Chondrocyte (in vitro differentiated cells): ENCODE results near the gene UAP1L1. TPM values are rescaled to one million over a fixed set of nuclear protein-coding genes. Genes with fewer than 3 reads are reported as not detected.

ENCODE experiments used
- DNase-seq: peaks from one replicate; pipeline ENCODE4 v3.0.0; 2021; ENCODE audit warnings: mixed read lengths, low spot score
- H3K27ac Mint-ChIP-seq: one replicate; pipeline ENCODE4 v1.8.0; 2021; ENCODE audit warnings: mild to moderate bottlenecking, moderate library complexity, mixed read lengths; ENCODE audit not compliant: unreplicated experiment
- H3K27me3 Mint-ChIP-seq: 2 replicates; pipeline ENCODE4 v1.8.0; 2021; ENCODE audit warnings: low read depth, mixed read lengths
- H3K36me3 Mint-ChIP-seq: 2 replicates; pipeline ENCODE4 v1.8.0; 2021; ENCODE audit warnings: low read depth, mixed read lengths
- H3K4me1 Mint-ChIP-seq: 2 replicates; pipeline ENCODE4 v1.8.0; 2021; ENCODE audit warnings: low read depth, mild to moderate bottlenecking, mixed read lengths
- H3K4me3 Mint-ChIP-seq: one replicate; pipeline ENCODE4 v1.8.0; 2021; ENCODE audit warnings: mild to moderate bottlenecking, moderate library complexity, mixed read lengths; ENCODE audit not compliant: unreplicated experiment
- H3K9me3 Mint-ChIP-seq: 2 replicates; pipeline ENCODE4 v1.8.0; 2021; ENCODE audit warnings: low read depth, mixed read lengths
- total RNA-seq: library from RNA; stranded (reverse); gene quantifications from 3 replicates; pipeline ENCODE4 v1.2.1, GENCODE V29; 2021
- TF ChIP-seq, protein P1 (sequence below): fragments of 200-600 bp; sonication (generic); IDR thresholded peaks from 2 replicates; pipeline ENCODE4 v1.5.0; 2021; ENCODE audit warnings: antibody characterized with exemption, mild to moderate bottlenecking, moderate library complexity

Gene UAP1L1
- total RNA-seq, 1 donor from 2014 or later, result 44.0 TPM

- DNase-seq, result peak; percentile 81
- TF ChIP-seq, protein P1, sequence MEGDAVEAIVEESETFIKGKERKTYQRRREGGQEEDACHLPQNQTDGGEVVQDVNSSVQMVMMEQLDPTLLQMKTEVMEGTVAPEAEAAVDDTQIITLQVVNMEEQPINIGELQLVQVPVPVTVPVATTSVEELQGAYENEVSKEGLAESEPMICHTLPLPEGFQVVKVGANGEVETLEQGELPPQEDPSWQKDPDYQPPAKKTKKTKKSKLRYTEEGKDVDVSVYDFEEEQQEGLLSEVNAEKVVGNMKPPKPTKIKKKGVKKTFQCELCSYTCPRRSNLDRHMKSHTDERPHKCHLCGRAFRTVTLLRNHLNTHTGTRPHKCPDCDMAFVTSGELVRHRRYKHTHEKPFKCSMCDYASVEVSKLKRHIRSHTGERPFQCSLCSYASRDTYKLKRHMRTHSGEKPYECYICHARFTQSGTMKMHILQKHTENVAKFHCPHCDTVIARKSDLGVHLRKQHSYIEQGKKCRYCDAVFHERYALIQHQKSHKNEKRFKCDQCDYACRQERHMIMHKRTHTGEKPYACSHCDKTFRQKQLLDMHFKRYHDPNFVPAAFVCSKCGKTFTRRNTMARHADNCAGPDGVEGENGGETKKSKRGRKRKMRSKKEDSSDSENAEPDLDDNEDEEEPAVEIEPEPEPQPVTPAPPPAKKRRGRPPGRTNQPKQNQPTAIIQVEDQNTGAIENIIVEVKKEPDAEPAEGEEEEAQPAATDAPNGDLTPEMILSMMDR, result no peak
- Mint-ChIP-seq H3K27me3 (no peaks in the 10 kb centered on the region), H3K4me3 (no peak overlapping the region), H3K36me3 (peaks cover 16% of the 10 kb centered on the region), H3K4me1 (no peaks in the 10 kb centered on the region), H3K9me3 (no peaks in the 10 kb centered on the region), H3K27ac (no peak overlapping the region)
Measured at GRCh38 chr9:137099231-137099630, 21.9 kb downstream of the UAP1L1 start.

DNA sequence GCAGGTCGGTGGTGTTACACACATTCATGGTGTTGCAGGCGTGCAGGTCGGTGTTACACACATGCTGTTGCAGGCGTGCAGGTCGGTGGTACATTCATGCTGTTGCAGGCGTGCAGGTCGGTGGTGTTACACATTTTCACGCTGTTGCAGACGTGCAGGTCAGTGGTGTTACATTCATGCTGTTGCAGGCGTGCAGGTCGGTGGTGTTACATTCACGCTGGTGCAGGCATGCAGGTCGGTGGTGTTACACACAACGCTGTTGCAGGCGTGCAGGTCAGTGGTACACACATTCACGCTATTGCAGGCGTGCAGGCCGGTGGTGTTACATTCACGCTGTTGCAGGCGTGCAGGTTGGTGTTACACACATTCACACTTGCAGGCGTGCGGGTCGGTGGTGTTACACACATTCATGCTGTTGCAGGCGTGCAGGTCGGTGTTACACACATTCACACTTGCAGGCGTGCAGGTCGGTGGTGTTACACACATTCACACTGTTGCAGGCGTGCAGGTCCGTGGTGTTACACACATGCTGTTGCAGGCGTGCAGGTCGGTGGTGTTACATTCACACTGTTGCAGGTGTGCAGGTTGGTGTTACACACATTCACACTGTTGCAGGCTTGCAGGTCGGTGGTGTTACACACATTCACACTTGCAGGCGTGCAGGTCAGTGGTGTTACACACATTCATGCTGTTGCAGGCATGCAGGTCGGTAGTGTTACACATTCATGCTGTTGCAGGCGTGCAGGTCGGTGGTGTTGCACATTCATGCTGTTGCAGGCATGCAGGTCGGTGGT lies 26.1 kb downstream of the UAP1L1 start:
- Mint-ChIP-seq H3K4me3 (no peak overlapping the region), H3K9me3 (no peaks in the 10 kb centered on the region), H3K36me3 (peaks cover 10% of the 10 kb centered on the region), H3K27me3 (no peaks in the 10 kb centered on the region), H3K27ac (no peak overlapping the region), H3K4me1 (no peaks in the 10 kb centered on the region)
- peak; percentile 77 for DNase-seq
- TF ChIP-seq, protein P1, result no peak

DNA sequence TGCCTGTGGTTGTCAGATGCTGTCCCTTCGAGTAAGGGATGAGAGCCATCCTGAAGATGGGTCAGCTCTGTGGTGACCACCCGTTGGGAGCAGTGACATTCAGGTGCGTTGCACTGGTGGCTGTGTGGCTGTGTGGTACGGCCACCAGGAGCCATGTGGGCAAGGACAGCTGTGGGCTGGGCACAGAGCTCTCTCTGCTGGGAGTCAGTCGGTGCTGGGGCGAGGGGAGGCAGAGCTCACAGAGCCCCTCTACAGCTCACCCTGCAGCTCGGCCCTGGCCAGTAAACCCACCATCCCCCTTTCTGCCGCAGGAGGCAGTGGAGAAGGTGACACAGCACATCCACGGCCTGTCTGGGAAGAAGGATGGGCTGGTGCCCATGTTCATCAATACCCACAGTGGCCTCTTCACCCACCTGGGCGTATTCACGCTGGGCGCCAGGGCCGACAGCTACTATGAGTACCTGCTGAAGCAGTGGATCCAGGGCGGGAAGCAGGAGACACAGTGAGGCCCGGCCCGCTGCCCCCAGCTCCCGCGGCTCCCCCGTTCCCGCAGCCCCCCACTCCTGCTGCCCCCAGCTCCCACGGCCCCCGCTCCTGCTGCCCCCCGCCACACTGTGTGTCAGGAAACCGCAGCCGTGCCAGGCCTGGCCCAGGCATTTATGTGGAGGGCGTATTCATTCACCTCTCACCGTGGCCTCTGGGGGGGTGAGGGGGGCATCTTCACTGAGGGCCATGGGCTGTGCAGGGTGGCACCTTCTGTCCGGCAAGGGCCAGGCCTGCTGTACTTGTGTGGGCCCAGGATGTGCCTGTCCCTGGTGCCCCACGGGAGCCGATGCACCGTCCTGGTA lies 28.7 kb downstream of the UAP1L1 start:
- H3K27ac Mint-ChIP-seq, result no peak overlapping the region
- H3K4me3 Mint-ChIP-seq, result no peak overlapping the region
- TF ChIP-seq, protein P1, result no peak
- peaks cover 6% of the 10 kb centered on the region for H3K36me3 Mint-ChIP-seq
- H3K4me1 Mint-ChIP-seq, result no peaks in the 10 kb centered on the region
- H3K9me3 Mint-ChIP-seq, result no peaks in the 10 kb centered on the region
- no peaks in the 10 kb centered on the region for H3K27me3 Mint-ChIP-seq
- DNase-seq, result no peak

- no peaks in the 10 kb centered on the region for H3K4me1 Mint-ChIP-seq
- no peaks in the 10 kb centered on the region for H3K27me3 Mint-ChIP-seq
- DNase-seq, result no peak
- no peaks in the 10 kb centered on the region for H3K9me3 Mint-ChIP-seq
- no peak overlapping the region for H3K4me3 Mint-ChIP-seq
- peaks cover 6% of the 10 kb centered on the region for H3K36me3 Mint-ChIP-seq
- no peak overlapping the region for H3K27ac Mint-ChIP-seq
- TF ChIP-seq, protein P1, result no peak
Measured at GRCh38 chr9:137106662-137107250, 29.4 kb downstream of the UAP1L1 start.

- no peak for DNase-seq
- TF ChIP-seq, protein P1, result no peak
- Mint-ChIP-seq H3K27me3 (no peaks in the 10 kb centered on the region), H3K4me3 (no peak overlapping the region), H3K9me3 (no peaks in the 10 kb centered on the region), H3K27ac (no peak overlapping the region), H3K36me3 (peaks cover 6% of the 10 kb centered on the region), H3K4me1 (no peaks in the 10 kb centered on the region)
Measured at GRCh38 chr9:137107312-137107921, 30.1 kb downstream of the UAP1L1 start.
